Endothelial cell of umbilical vein (primary cell): ENCODE data around the gene ZNF497.

Source experiments
- CTCF ChIP-seq, 2 donors: IDR thresholded peaks; 1 replicate in 1 of 2; 2 replicates in 1 of 2; pipeline ENCODE4 v1.5.1; 2011; ENCODE audit warnings: low read length in 2 of 2, mild to moderate bottlenecking in 2 of 2, moderate library complexity in 2 of 2, control low read depth in 1 of 2, inconsistent platforms in 1 of 2, low read depth in 1 of 2; ENCODE audit not compliant: insufficient read depth in 1 of 2; ENCODE audit errors: extremely low read depth in 1 of 2
- EZH2 ChIP-seq: IDR thresholded peaks from 2 replicates; pipeline ENCODE4 v1.6.1; 2012; ENCODE audit warnings: borderline replicate concordance, low read depth, mild to moderate bottlenecking, moderate library complexity, low read length, inconsistent platforms; ENCODE audit not compliant: severe bottlenecking
- FOS ChIP-seq: IDR thresholded peaks from 2 replicates; pipeline ENCODE4 v1.6.1; 2011; ENCODE audit warnings: mild to moderate bottlenecking, low read length, moderate library complexity, borderline replicate concordance; ENCODE audit not compliant: insufficient read depth
- GATA2 ChIP-seq: IDR thresholded peaks from 2 replicates; pipeline ENCODE4 v1.7.0; 2011; ENCODE audit warnings: low read depth, mild to moderate bottlenecking, moderate library complexity, mixed read lengths, low read length; ENCODE audit not compliant: insufficient read length, insufficient read depth
- JUN ChIP-seq: IDR thresholded peaks from 2 replicates; pipeline ENCODE4 v1.6.1; 2011; ENCODE audit warnings: borderline replicate concordance, low read depth; ENCODE audit not compliant: insufficient read length, insufficient read depth
- MAX ChIP-seq: IDR thresholded peaks from 2 replicates; pipeline ENCODE4 v1.6.1; 2011; ENCODE audit not compliant: insufficient read depth, insufficient read length
- MYC ChIP-seq: IDR thresholded peaks from one replicate; pipeline ENCODE4 v1.6.1; 2011; ENCODE audit warnings: mild to moderate bottlenecking, low read depth, low read length
- POLR2A ChIP-seq: IDR thresholded peaks from 2 replicates; pipeline ENCODE4 v1.6.1; 2012; ENCODE audit warnings: low read depth, mild to moderate bottlenecking, control low read depth, low read length
- POLR2AphosphoS5 ChIP-seq: IDR thresholded peaks from 2 replicates; pipeline ENCODE4 v1.6.1; 2012; ENCODE audit warnings: low read depth, mild to moderate bottlenecking, control low read depth, low read length, moderate library complexity; ENCODE audit not compliant: insufficient read depth

GRCh38 chr19:58380037-58380661, 17.6 kb upstream of the ZNF497 start:
- no peak for TF ChIP-seq EZH2
- no peak for TF ChIP-seq POLR2A
- TF ChIP-seq CTCF (IDR thresholded peaks at IDR 0.05; ENCODE audit: extremely low read depth in 1 of 2, insufficient read depth in 1 of 2, low read depth in 1 of 2, low read length in 2 of 2) = no peak
- TF ChIP-seq POLR2AphosphoS5 = no peak
- TF ChIP-seq GATA2 = no peak
- no peak for TF ChIP-seq MYC
- TF ChIP-seq JUN = no peak
- no peak for TF ChIP-seq FOS
- TF ChIP-seq MAX = no peak
